GM23338 (cell line): ENCODE data around the gene NBDY. TPM values are rescaled to one million over a fixed set of nuclear protein-coding genes. Genes with fewer than 3 reads are reported as not detected.

ENCODE experiments used
- ATAC-seq: fragments of 200-7000 bp; cut with Tn5 transposase; 3 replicates; pipeline ENCODE4 v1.9.1; 2020
- DNase-seq: peaks from one replicate; pipeline ENCODE4 v3.0.0-alpha.2; 2015; ENCODE audit warnings: low spot score
- H2AFZ ChIP-seq: fragments of 200-600 bp; sonication (generic); 2 replicates; pipeline ENCODE4 v1.8.0; 2016; ENCODE audit warnings: antibody characterized with exemption, mild to moderate bottlenecking, moderate library complexity
- H3F3A ChIP-seq: fragments of 200-600 bp; sonication (generic); replicated peaks from 2 replicates; pipeline ENCODE4 v1.8.0; 2017; ENCODE audit warnings: antibody characterized with exemption, mixed run types, low read depth
- H3K27ac ChIP-seq: fragments of 200-600 bp; sonication (generic); 2 replicates; pipeline ENCODE4 v1.6.1; 2016; ENCODE audit warnings: low read depth
- H3K27me3 ChIP-seq: fragments of 200-600 bp; sonication (generic); 2 replicates; pipeline ENCODE4 v1.8.0; 2016; ENCODE audit warnings: mild to moderate bottlenecking, mixed run types, moderate library complexity; ENCODE audit not compliant: insufficient read depth
- H3K36me3 ChIP-seq: fragments of 200-600 bp; sonication (generic); 2 replicates; pipeline ENCODE4 v1.8.0; 2016; ENCODE audit warnings: mild to moderate bottlenecking; ENCODE audit not compliant: insufficient read depth
- H3K4me1 ChIP-seq: fragments of 200-600 bp; sonication (generic); 2 replicates; pipeline ENCODE4 v1.8.0; 2016; ENCODE audit warnings: mild to moderate bottlenecking, moderate library complexity; ENCODE audit not compliant: insufficient read depth
- H3K4me2 ChIP-seq: fragments of 200-600 bp; sonication (generic); 2 replicates; pipeline ENCODE4 v1.7.1; 2017; ENCODE audit warnings: mixed run types
- H3K4me3 ChIP-seq: fragments of 200-600 bp; sonication (generic); 2 replicates; pipeline ENCODE4 v1.6.1; 2016; ENCODE audit warnings: mixed run types
- H3K79me2 ChIP-seq: fragments of 200-600 bp; sonication (generic); replicated peaks from 2 replicates; pipeline ENCODE4 v1.8.0; 2017; ENCODE audit warnings: mild to moderate bottlenecking; ENCODE audit not compliant: insufficient read depth
- H3K9me2 ChIP-seq: fragments of 200-600 bp; sonication (generic); 2 replicates; pipeline ENCODE4 v1.8.0; 2017; ENCODE audit not compliant: insufficient read depth
- H4K20me1 ChIP-seq: fragments of 200-600 bp; sonication (generic); replicated peaks from 2 replicates; pipeline ENCODE4 v1.8.0; 2017; ENCODE audit warnings: mild to moderate bottlenecking; ENCODE audit not compliant: insufficient read depth
- H3K27ac Mint-ChIP-seq: 2 replicates; pipeline ENCODE4 v1.8.0; 2020; ENCODE audit warnings: inconsistent platforms, mild to moderate bottlenecking, moderate library complexity, mixed read lengths
- H3K27me3 Mint-ChIP-seq: 3 replicates; pipeline ENCODE4 v1.8.0; 2022; ENCODE audit warnings: low read depth, mild to moderate bottlenecking, moderate library complexity, mixed read lengths, inconsistent platforms; ENCODE audit not compliant: insufficient read depth, poor library complexity
- H3K36me3 Mint-ChIP-seq: 3 replicates; pipeline ENCODE4 v1.8.0; 2021; ENCODE audit warnings: low read depth, mild to moderate bottlenecking, inconsistent platforms, moderate library complexity, mixed read lengths
- H3K4me1 Mint-ChIP-seq: 3 replicates; pipeline ENCODE4 v1.8.0; 2020; ENCODE audit warnings: mild to moderate bottlenecking, inconsistent platforms, mixed read lengths
- H3K4me3 Mint-ChIP-seq: 3 replicates; pipeline ENCODE4 v1.8.0; 2021; ENCODE audit warnings: moderate library complexity, mild to moderate bottlenecking, inconsistent platforms, mixed read lengths
- H3K9me3 Mint-ChIP-seq: 3 replicates; pipeline ENCODE4 v1.8.0; 2020; ENCODE audit warnings: moderate library complexity, mild to moderate bottlenecking, inconsistent platforms, mixed read lengths
- CREB1 ChIP-seq: fragments of 250-450 bp; sonication (Bioruptor Pico); IDR thresholded peaks from 2 replicates; pipeline ENCODE4 v1.5.0; 2020; ENCODE audit warnings: low read depth, mild to moderate bottlenecking, moderate library complexity
- ETS1 ChIP-seq: IDR thresholded peaks from 2 replicates; pipeline ENCODE4 v1.6.1; 2016; ENCODE audit warnings: antibody characterized with exemption
- EZH2 ChIP-seq: fragments of 200-600 bp; sonication (generic); IDR thresholded peaks from one replicate; pipeline ENCODE4 v1.8.0; 2017; ENCODE audit warnings: antibody characterized with exemption, mild to moderate bottlenecking, low read depth; ENCODE audit not compliant: unreplicated experiment
- EZH2phosphoT487 ChIP-seq: fragments of 200-600 bp; sonication (generic); IDR thresholded peaks from one replicate; pipeline ENCODE4 v1.8.1; 2018; ENCODE audit warnings: antibody characterized with exemption; ENCODE audit not compliant: unreplicated experiment
- JUNB ChIP-seq: IDR thresholded peaks from one replicate; pipeline ENCODE4 v1.6.1; 2016; ENCODE audit warnings: antibody characterized with exemption; ENCODE audit not compliant: unreplicated experiment
- NANOG ChIP-seq: IDR thresholded peaks from 2 replicates; pipeline ENCODE4 v1.6.1; 2016; ENCODE audit warnings: antibody characterized with exemption, borderline replicate concordance
- POLR2AphosphoS5 ChIP-seq: IDR thresholded peaks from 2 replicates; pipeline ENCODE4 v1.6.1; 2016; ENCODE audit warnings: antibody characterized with exemption, low read depth
- STAT1 ChIP-seq: IDR thresholded peaks from one replicate; pipeline ENCODE4 v1.6.1; 2016; ENCODE audit warnings: antibody characterized with exemption; ENCODE audit not compliant: unreplicated experiment
- ZNF114 ChIP-seq: fragments of 250-450 bp; sonication (Bioruptor Pico); IDR thresholded peaks from 2 replicates; pipeline ENCODE4 v1.5.0; 2020; ENCODE audit warnings: mild to moderate bottlenecking, moderate library complexity
- ZNF331 ChIP-seq: fragments of 250-450 bp; sonication (Bioruptor Pico); IDR thresholded peaks from 2 replicates; pipeline ENCODE4 v1.5.0; 2020; ENCODE audit warnings: low read depth, mild to moderate bottlenecking, moderate library complexity
- ZNF462 ChIP-seq: fragments of 250-450 bp; sonication (Bioruptor Pico); IDR thresholded peaks from 2 replicates; pipeline ENCODE4 v1.5.0; 2020; ENCODE audit warnings: mild to moderate bottlenecking, moderate library complexity
- polyA plus RNA-seq: library from polyadenylated mRNA; unstranded; fragments of >200 nt; fragmentation: Nextera tagmentation; extraction: Ambion mirVana; gene quantifications from 2 replicates; pipeline ENCODE4 v1.2.1, GENCODE V29; 2016
- total RNA-seq: library from RNA; depleted of rRNA; stranded (reverse); fragments of >200 nt; shearing (Covaris generic); gene quantifications from 2 replicates; pipeline ENCODE4 v1.2.3, GENCODE V29; 2014
- TF ChIP-seq, protein P1 (sequence below), 2 experiments: fragments of 200-600 bp in 1 of 2; sonication (generic) in 1 of 2; conservative IDR thresholded peaks; 2 replicates each; pipeline versions ENCODE4 v1.5.1 to v1.6.1; 2016 to 2017; ENCODE audit warnings: antibody characterized with exemption in 2 of 2, low read depth in 2 of 2, mild to moderate bottlenecking in 2 of 2, moderate library complexity in 1 of 2
- TF ChIP-seq, protein P2 (sequence below): IDR thresholded peaks from one replicate; pipeline ENCODE4 v1.6.1; 2018; ENCODE audit warnings: antibody characterized with exemption; ENCODE audit not compliant: unreplicated experiment

NBDY gene
- total and polyA plus RNA-seq, 2 experiments from 2014 or later: 9.6 to 206 TPM

DNA sequence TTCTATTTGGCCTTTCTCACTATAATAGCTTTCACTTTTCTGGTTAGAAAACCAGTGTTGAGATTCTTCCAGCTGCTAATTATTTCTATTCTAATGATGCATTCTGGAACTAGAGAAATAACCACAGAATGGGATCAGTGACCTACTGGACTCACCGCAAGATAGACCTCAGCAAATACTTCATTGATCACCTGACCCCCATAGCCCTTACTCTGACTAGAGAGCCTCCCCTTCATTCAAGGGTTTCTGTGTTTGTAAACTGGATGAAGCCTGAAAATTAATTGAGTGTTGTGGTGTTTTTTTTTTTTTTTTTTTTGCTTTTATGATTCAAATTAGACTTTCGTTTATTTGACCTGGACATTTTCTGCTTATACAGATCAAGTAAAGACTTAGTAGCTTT, 97.0 kb downstream of the NBDY start:
- Histone ChIP-seq H3K27me3 (no peaks in the 10 kb centered on the region), H3K27ac (no peak overlapping the region), H3K4me1 (no peaks in the 10 kb centered on the region), H2AFZ (no peak overlapping the region), H3K9me2 (no peaks in the 10 kb centered on the region), H3K36me3 (no peaks in the 10 kb centered on the region), H3F3A (no peaks in the 10 kb centered on the region), H3K79me2 (no peaks in the 10 kb centered on the region), H3K4me3 (no peak overlapping the region), H4K20me1 (no peaks in the 10 kb centered on the region), H3K4me2 (no peak overlapping the region)
- H3K4me1 Mint-ChIP-seq: no peaks in the 10 kb centered on the region
- H3K4me3 Mint-ChIP-seq: no peak overlapping the region
- no peak for ATAC-seq
- H3K9me3 Mint-ChIP-seq: no peaks in the 10 kb centered on the region; the same call in 2 of the 3 replicates
- no peaks in the 10 kb centered on the region for H3K36me3 Mint-ChIP-seq
- no peaks in the 10 kb centered on the region for H3K27me3 Mint-ChIP-seq
- no peak for TF ChIP-seq STAT1
- TF ChIP-seq NANOG: no peak
- TF ChIP-seq, protein P1, sequence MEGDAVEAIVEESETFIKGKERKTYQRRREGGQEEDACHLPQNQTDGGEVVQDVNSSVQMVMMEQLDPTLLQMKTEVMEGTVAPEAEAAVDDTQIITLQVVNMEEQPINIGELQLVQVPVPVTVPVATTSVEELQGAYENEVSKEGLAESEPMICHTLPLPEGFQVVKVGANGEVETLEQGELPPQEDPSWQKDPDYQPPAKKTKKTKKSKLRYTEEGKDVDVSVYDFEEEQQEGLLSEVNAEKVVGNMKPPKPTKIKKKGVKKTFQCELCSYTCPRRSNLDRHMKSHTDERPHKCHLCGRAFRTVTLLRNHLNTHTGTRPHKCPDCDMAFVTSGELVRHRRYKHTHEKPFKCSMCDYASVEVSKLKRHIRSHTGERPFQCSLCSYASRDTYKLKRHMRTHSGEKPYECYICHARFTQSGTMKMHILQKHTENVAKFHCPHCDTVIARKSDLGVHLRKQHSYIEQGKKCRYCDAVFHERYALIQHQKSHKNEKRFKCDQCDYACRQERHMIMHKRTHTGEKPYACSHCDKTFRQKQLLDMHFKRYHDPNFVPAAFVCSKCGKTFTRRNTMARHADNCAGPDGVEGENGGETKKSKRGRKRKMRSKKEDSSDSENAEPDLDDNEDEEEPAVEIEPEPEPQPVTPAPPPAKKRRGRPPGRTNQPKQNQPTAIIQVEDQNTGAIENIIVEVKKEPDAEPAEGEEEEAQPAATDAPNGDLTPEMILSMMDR (conservative IDR thresholded peaks at IDR 0.05; ENCODE audit: low read depth in 2 of 2): no peak
- TF ChIP-seq ETS1: no peak
- TF ChIP-seq POLR2AphosphoS5: no peak
- TF ChIP-seq CREB1 (CRISPR knock-in tag): no peak
- no peak for TF ChIP-seq ZNF114
- no peak for TF ChIP-seq JUNB
- no peak for TF ChIP-seq EZH2
- no peak for TF ChIP-seq ZNF462 (CRISPR knock-in tag)
- TF ChIP-seq, protein P2, sequence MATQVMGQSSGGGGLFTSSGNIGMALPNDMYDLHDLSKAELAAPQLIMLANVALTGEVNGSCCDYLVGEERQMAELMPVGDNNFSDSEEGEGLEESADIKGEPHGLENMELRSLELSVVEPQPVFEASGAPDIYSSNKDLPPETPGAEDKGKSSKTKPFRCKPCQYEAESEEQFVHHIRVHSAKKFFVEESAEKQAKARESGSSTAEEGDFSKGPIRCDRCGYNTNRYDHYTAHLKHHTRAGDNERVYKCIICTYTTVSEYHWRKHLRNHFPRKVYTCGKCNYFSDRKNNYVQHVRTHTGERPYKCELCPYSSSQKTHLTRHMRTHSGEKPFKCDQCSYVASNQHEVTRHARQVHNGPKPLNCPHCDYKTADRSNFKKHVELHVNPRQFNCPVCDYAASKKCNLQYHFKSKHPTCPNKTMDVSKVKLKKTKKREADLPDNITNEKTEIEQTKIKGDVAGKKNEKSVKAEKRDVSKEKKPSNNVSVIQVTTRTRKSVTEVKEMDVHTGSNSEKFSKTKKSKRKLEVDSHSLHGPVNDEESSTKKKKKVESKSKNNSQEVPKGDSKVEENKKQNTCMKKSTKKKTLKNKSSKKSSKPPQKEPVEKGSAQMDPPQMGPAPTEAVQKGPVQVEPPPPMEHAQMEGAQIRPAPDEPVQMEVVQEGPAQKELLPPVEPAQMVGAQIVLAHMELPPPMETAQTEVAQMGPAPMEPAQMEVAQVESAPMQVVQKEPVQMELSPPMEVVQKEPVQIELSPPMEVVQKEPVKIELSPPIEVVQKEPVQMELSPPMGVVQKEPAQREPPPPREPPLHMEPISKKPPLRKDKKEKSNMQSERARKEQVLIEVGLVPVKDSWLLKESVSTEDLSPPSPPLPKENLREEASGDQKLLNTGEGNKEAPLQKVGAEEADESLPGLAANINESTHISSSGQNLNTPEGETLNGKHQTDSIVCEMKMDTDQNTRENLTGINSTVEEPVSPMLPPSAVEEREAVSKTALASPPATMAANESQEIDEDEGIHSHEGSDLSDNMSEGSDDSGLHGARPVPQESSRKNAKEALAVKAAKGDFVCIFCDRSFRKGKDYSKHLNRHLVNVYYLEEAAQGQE: no peak
- TF ChIP-seq ZNF331 (CRISPR knock-in tag): no peak
- TF ChIP-seq EZH2phosphoT487: no peak
- H3K27ac Mint-ChIP-seq: no peak overlapping the region
- no peak for DNase-seq
